C4-2B (cell line): ENCODE data around the gene MOV10L1.

Experiments used
- CTCF ChIP-seq: fragments of 450-650 bp; conservative IDR thresholded peaks from 2 replicates; pipeline ENCODE4 v1.5.1; 2017; ENCODE audit warnings: mild to moderate bottlenecking
- ZFX ChIP-seq: fragments of 450-650 bp; IDR thresholded peaks from 2 replicates; pipeline ENCODE4 v1.6.1; 2017

- TF ChIP-seq CTCF, result no peak
- no peak for TF ChIP-seq ZFX
Measured at GRCh38 chr22:50045211-50046018, 44.4 kb upstream of the MOV10L1 start.
